H1 (cell line): ENCODE results near the gene LLGL2. TPM values are rescaled to one million over a fixed set of nuclear protein-coding genes. Genes with fewer than 3 reads are reported as not detected.
A peak's percentile ranks its signal among the peaks of the same experiment; 100 is the strongest.

Source experiments
- CTCF ChIA-PET: fragments of 300-600 bp; sonication (Branson Sonifier 250); formaldehyde crosslinking; loops from one replicate; lab custom pipeline; 2021; ENCODE audit not compliant: partially characterized antibody; lab: Charles Lee
- POLR2A ChIA-PET: fragments of 300-600 bp; sonication (Branson Sonifier 250); formaldehyde crosslinking; loops from one replicate; lab custom pipeline; 2021; ENCODE audit warnings: inconsistent platforms; ENCODE audit not compliant: partially characterized antibody; lab: Charles Lee
- DNase-seq, 2 experiments: peaks; one replicate each; pipeline versions ENCODE4 v3.0.0 to v3.0.0-alpha.2; 2010 to 2022; ENCODE audit warnings: low spot score in 2 of 2, low read depth in 1 of 2, mixed read lengths in 1 of 2
- FAIRE-seq: peaks from 2 replicates; lab custom pipeline; 2011; peaks lifted over from hg19 to GRCh38; lab: Jason Lieb, UNC
- H2AFZ ChIP-seq: 2 replicates; pipeline ENCODE4 v1.8.1; 2012; ENCODE audit warnings: low read length, inconsistent platforms
- H2AK5ac ChIP-seq: 2 replicates; pipeline ENCODE4 v1.6.1; 2013; ENCODE audit warnings: low read depth, low read length
- H2BK120ac ChIP-seq: replicated peaks from 2 replicates; pipeline ENCODE3; 2013; ENCODE audit warnings: low read depth, low read length, inconsistent platforms
- H2BK12ac ChIP-seq: 2 replicates; pipeline ENCODE4 v1.6.1; 2013; ENCODE audit warnings: low read depth, low read length
- H2BK15ac ChIP-seq: 2 replicates; pipeline ENCODE4 v1.6.1; 2013; ENCODE audit warnings: low read length
- H2BK20ac ChIP-seq: 2 replicates; pipeline ENCODE4 v1.6.1; 2013; ENCODE audit warnings: low read length
- H2BK5ac ChIP-seq: 2 replicates; pipeline ENCODE4 v1.6.1; 2013; ENCODE audit warnings: low read depth, low read length
- H3K14ac ChIP-seq: 2 replicates; pipeline ENCODE4 v1.6.1; 2013; ENCODE audit warnings: inconsistent platforms; ENCODE audit not compliant: insufficient read length
- H3K18ac ChIP-seq: 2 replicates; pipeline ENCODE4 v1.6.1; 2013; ENCODE audit warnings: low read length; ENCODE audit errors: extremely low read depth
- H3K23ac ChIP-seq: 2 replicates; pipeline ENCODE4 v1.6.1; 2013; ENCODE audit warnings: inconsistent platforms; ENCODE audit not compliant: insufficient read length
- H3K23me2 ChIP-seq: 2 replicates; pipeline ENCODE4 v1.6.1; 2013; ENCODE audit warnings: low read depth, low read length
- H3K27ac ChIP-seq: 2 replicates; pipeline ENCODE4 v1.6.1; 2011; ENCODE audit warnings: low read depth, low read length, inconsistent platforms
- H3K27me3 ChIP-seq, 4 experiments: replicated peaks in 1 of 4; 1 replicate in 1 of 4; 2 replicates in 3 of 4; pipeline versions ENCODE4 v1.6.1 to v1.8.1; 2011 to 2013; ENCODE audit warnings: low read length in 3 of 4, mild to moderate bottlenecking in 3 of 4, inconsistent platforms in 2 of 4, mixed read lengths in 2 of 4, moderate library complexity in 1 of 4; ENCODE audit not compliant: control insufficient read depth in 3 of 4, insufficient read depth in 3 of 4; ENCODE audit errors: extremely low read depth in 1 of 4
- H3K36me3 ChIP-seq, 4 experiments: 2 replicates each; pipeline versions ENCODE4 v1.6.1 to v1.8.1; 2011 to 2013; ENCODE audit warnings: mild to moderate bottlenecking in 4 of 4, low read length in 3 of 4, moderate library complexity in 2 of 4, control low read depth in 1 of 4, inconsistent platforms in 1 of 4; ENCODE audit not compliant: insufficient read depth in 4 of 4, control insufficient read depth in 2 of 4
- H3K4ac ChIP-seq: replicated peaks from 2 replicates; pipeline ENCODE3; 2013; ENCODE audit warnings: low read length, low read depth, mixed read lengths, inconsistent platforms; ENCODE audit not compliant: insufficient read length
- H3K4me1 ChIP-seq, 4 experiments: replicated peaks in 1 of 4; 1 replicate in 1 of 4; 2 replicates in 3 of 4; pipeline versions ENCODE4 v1.6.1 to v1.8.1; 2011 to 2013; ENCODE audit warnings: low read length in 3 of 4, inconsistent platforms in 2 of 4, mixed read lengths in 1 of 4; ENCODE audit not compliant: insufficient read depth in 4 of 4, control insufficient read depth in 3 of 4
- H3K4me2 ChIP-seq, 2 experiments: 2 replicates each; pipeline versions ENCODE4 v1.6.1 to v1.8.1; 2011 to 2013; ENCODE audit warnings: low read depth in 2 of 2, low read length in 2 of 2, control low read depth in 1 of 2, inconsistent platforms in 1 of 2, mild to moderate bottlenecking in 1 of 2; ENCODE audit not compliant: insufficient read depth in 1 of 2
- H3K4me3 ChIP-seq, 4 experiments: fragments of 200-600, 300-600 bp in 1 of 4; sonication (generic), shearing (Covaris generic), sonication (Bioruptor Twin) in 1 of 4; 2 replicates each; pipeline versions ENCODE4 v1.5.1 to v1.8.1; 2011 to 2016; ENCODE audit warnings: low read length in 4 of 4, low read depth in 3 of 4, control low read depth in 2 of 4, inconsistent platforms in 2 of 4, mild to moderate bottlenecking in 2 of 4, mixed read lengths in 1 of 4, moderate library complexity in 1 of 4; ENCODE audit not compliant: insufficient read depth in 2 of 4; ENCODE audit errors: extremely low read depth in 1 of 4
- H3K56ac ChIP-seq: replicated peaks from 2 replicates; pipeline ENCODE3; 2013; ENCODE audit warnings: low read depth, mild to moderate bottlenecking, mixed read lengths, low read length, inconsistent platforms; ENCODE audit not compliant: insufficient read length
- H3K79me1 ChIP-seq: 2 replicates; pipeline ENCODE4 v1.6.1; 2013; ENCODE audit warnings: low read depth, low read length, control low read depth
- H3K79me2 ChIP-seq, 2 experiments: 2 replicates each; pipeline versions ENCODE4 v1.6.1 to v1.8.1; 2012 to 2013; ENCODE audit warnings: low read length in 2 of 2, mild to moderate bottlenecking in 2 of 2, inconsistent platforms in 1 of 2; ENCODE audit not compliant: insufficient read depth in 2 of 2, control insufficient read depth in 1 of 2
- H3K9ac ChIP-seq, 4 experiments: replicated peaks in 1 of 4; 1 replicate in 1 of 4; 2 replicates in 3 of 4; pipeline versions ENCODE4 v1.6.1 to v1.8.1; 2011 to 2013; ENCODE audit warnings: low read depth in 3 of 4, low read length in 3 of 4, control low read depth in 2 of 4, mild to moderate bottlenecking in 2 of 4, moderate library complexity in 2 of 4, inconsistent platforms in 1 of 4; ENCODE audit errors: extremely low read depth in 1 of 4
- H3K9me3 ChIP-seq, 2 experiments: 2 replicates each; pipeline versions ENCODE4 v1.6.1 to v1.8.1; 2012 to 2013; ENCODE audit warnings: mild to moderate bottlenecking in 2 of 2, moderate library complexity in 2 of 2, control low read depth in 1 of 2, inconsistent platforms in 1 of 2, low read depth in 1 of 2, low read length in 1 of 2, mixed read lengths in 1 of 2; ENCODE audit not compliant: insufficient read depth in 2 of 2
- H4K20me1 ChIP-seq, 2 experiments: replicated peaks in 1 of 2; 2 replicates each; pipeline versions ENCODE3 to v1.8.1; 2011 to 2013; ENCODE audit warnings: inconsistent platforms in 2 of 2, low read length in 2 of 2, mild to moderate bottlenecking in 1 of 2; ENCODE audit not compliant: insufficient read depth in 2 of 2, control insufficient read depth in 1 of 2
- H4K5ac ChIP-seq: 2 replicates; pipeline ENCODE4 v1.6.1; 2013; ENCODE audit warnings: low read length, low read depth, mixed read lengths, inconsistent platforms; ENCODE audit not compliant: insufficient read length
- H4K8ac ChIP-seq: 2 replicates; pipeline ENCODE4 v1.8.0; 2013; ENCODE audit warnings: mild to moderate bottlenecking, moderate library complexity, low read length, inconsistent platforms; ENCODE audit not compliant: insufficient read depth; ENCODE audit errors: extremely low read depth
- H4K91ac ChIP-seq: replicated peaks from 2 replicates; pipeline ENCODE3; 2013; ENCODE audit warnings: low read length, mixed read lengths, inconsistent platforms; ENCODE audit not compliant: insufficient read length
- POLR2A ChIP-seq, 2 experiments: IDR thresholded peaks; 1 replicate in 1 of 2; 2 replicates in 1 of 2; pipeline ENCODE4 v1.6.1; 2011; ENCODE audit warnings: low read depth in 2 of 2, low read length in 2 of 2, mild to moderate bottlenecking in 2 of 2; ENCODE audit errors: control extremely low read depth in 1 of 2
- SAP30 ChIP-seq: fragments of 300-600 bp; sonication (generic); IDR thresholded peaks from 2 replicates; pipeline ENCODE4 v1.7.1; 2012; ENCODE audit warnings: low read length, moderate library complexity, mild to moderate bottlenecking, inconsistent platforms; ENCODE audit not compliant: insufficient read depth, insufficient replicate concordance
- SP1 ChIP-seq: IDR thresholded peaks from 2 replicates; pipeline ENCODE4 v1.6.1; 2011; ENCODE audit warnings: low read depth, low read length
- TAF1 ChIP-seq: IDR thresholded peaks from 2 replicates; pipeline ENCODE4 v1.6.1; 2011; ENCODE audit warnings: mild to moderate bottlenecking, low read depth, low read length
- TBP ChIP-seq: IDR thresholded peaks from 2 replicates; pipeline ENCODE4 v1.6.1; 2011; ENCODE audit warnings: low read depth, low read length, improper control_type of control experiment
- YY1 ChIP-seq: IDR thresholded peaks from 2 replicates; pipeline ENCODE4 v1.6.1; 2011; ENCODE audit warnings: low read depth, mild to moderate bottlenecking, low read length
- WGBS, 2 experiments: shearing (Covaris generic) in 1 of 2; methylation state at CpG; one replicate each; pipeline versions ENCODE4 v1.1.6 to v1.1.7; 2013 to 2015; ENCODE audit warnings: low lambda C conversion rate in 2 of 2, mixed read lengths in 2 of 2, inconsistent platforms in 1 of 2, low coverage in 1 of 2, missing lambda C conversion rate in 1 of 2; ENCODE audit not compliant: insufficient replicate concordance in 2 of 2, insufficient coverage in 1 of 2, insufficient read length in 1 of 2; ENCODE audit errors: extremely low coverage in 1 of 2, missing lambda C conversion rate in 1 of 2; 5-methylcytosine and 5-hydroxymethylcytosine counted together
- polyA plus RNA-seq, 7 experiments: library from polyadenylated mRNA; depleted of rRNA in 3 of 7; stranded (reverse) in 5 of 7; unstranded in 2 of 7; fragments of >200 nt in 5 of 7; fragments of 200-250 nt in 2 of 7; gene quantifications; 1 replicate in 5 of 7; 2 replicates in 1 of 7; 4 replicates in 1 of 7; pipeline versions ENCODE4 v1.2.1 to v1.2.3, GENCODE V29; 2011 to 2013; ENCODE audit warnings: missing spikeins in 2 of 7, mixed read lengths in 2 of 7
- total RNA-seq: library from RNA; stranded (reverse); fragmentation: NEBNext Ultra II Directional; extraction: Animal tissue kit (Norgen Biotek cat#: 25700); gene quantifications from 2 replicates; pipeline ENCODE4 v1.2.1, GENCODE V29; 2021
- TF ChIP-seq, protein P1 (sequence below): IDR thresholded peaks from 2 replicates; pipeline ENCODE4 v1.6.1; 2011; ENCODE audit warnings: low read length, improper control_type of control experiment
- TF ChIP-seq, protein P2 (sequence below): IDR thresholded peaks from 2 replicates; pipeline ENCODE4 v1.6.1; 2012; ENCODE audit warnings: inconsistent platforms

LLGL2 gene
- total and polyA plus RNA-seq, 2 of the 8 experiments (the other 6 are each of a cell fraction or from before 2014, with no cell fraction given), result 64.5 to 77.1 TPM

DNA sequence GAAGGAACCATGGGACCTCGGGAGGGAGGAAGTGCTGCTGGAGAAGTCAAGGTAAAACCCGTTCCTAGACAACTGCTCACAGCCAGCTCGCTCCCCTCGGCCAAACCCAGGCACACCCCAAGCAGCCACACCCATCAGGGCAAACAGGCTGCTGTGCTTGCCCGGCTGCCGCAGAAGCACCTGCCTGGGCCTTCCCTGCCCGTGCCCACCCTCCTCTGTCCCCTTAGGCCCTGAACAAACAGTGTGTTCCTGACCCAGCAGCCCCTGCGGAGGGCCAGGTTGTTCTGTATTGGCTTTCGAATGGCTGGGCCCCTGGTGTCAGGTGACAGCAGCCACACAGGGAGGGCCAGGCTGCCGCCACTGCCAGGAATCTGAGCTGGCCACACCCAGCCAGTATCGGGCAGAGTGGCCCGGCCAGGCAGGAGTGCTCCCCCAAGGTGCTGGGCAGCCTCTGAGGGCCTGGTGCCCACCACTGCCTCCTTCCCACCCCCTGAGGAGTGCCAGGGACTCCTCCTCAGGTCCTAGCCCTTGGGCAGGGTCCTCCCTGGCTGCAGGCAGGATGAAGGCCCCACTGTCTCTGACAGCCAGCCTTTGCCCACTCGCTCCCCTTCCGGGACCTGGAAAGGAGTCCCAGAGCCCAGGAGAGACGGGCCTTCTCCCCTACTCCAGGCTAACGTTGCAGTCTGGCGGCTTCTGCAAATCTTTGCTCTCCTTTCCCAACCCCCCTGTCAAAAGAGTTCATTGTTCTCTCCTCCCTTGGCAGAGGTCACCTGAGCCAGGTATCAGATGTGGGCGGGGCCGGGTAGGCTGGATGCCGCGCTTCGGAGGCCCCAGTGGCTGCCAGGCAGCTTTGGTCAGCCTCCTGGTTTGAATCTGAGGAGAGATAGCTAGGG lies 24.0 kb downstream of the LLGL2 start:
- peak overlapping the region; percentile 48 to 87 for H3K4me2 ChIP-seq
- ChIA-PET POLR2A (interaction anchor here (0.6 to 2.9 kb wide), 5 partner anchors 24 to 33 kb away, joined by 3 to 19 read pairs (median 3); partner anchors contain the start of genes LLGL2 and TSEN54), CTCF (interaction anchor here (0.9 to 2.6 kb wide), 9 partner anchors 10 to 444 kb away, joined by 3 to 7 read pairs (median 4); partner anchors contain the start of genes SMIM5 and TSEN54)
- peak overlapping the region; percentile 99; the same call in 1 of the 2 replicates for H2BK5ac ChIP-seq
- WGBS, 2 experiments, result 10% methylated on average over 16 of the region's 22 CpGs; no CpG with 5 or more reads in 1 of the 2 experiments
- peaks cover 10 to 22% (median 15%) of the 10 kb centered on the region in 4 experiments for H3K4me1 ChIP-seq
- peak overlapping the region; percentile 47 for H2BK120ac ChIP-seq
- H4K8ac ChIP-seq, result peak overlapping the region; percentile 76
- peak overlapping the region; percentile 94; the same call in 1 of the 2 replicates for H2BK12ac ChIP-seq
- no peaks in the 10 kb centered on the region for H3K9me3 ChIP-seq
- DNase-seq (peak in 1 of 2 experiments; percentile 86), FAIRE-seq (peak; percentile 28)
- 0 out of 2 replicates have a peak overlapping the region, but pooled peaks have one; percentile 55 for H2BK20ac ChIP-seq
- H3K23ac ChIP-seq, result no peak overlapping the region
- H3K56ac ChIP-seq, result no peak overlapping the region
- no peaks in the 10 kb centered on the region for H3K79me2 ChIP-seq
- no peaks in the 10 kb centered on the region for H3K36me3 ChIP-seq
- H3K14ac ChIP-seq, result no peak overlapping the region
- peaks cover 1% of the 10 kb centered on the region; the same call in 1 of the 2 replicates for H3K23me2 ChIP-seq
- no peaks in the 10 kb centered on the region for H4K20me1 ChIP-seq
- H3K4ac ChIP-seq, result peak overlapping the region; percentile 75
- no peaks in the 10 kb centered on the region for H3K27me3 ChIP-seq
- H2AK5ac ChIP-seq, result peak overlapping the region; percentile 54; the same call in 1 of the 2 replicates
- H4K5ac ChIP-seq, result peak overlapping the region; percentile 70
- H3K18ac ChIP-seq, result peak overlapping the region; percentile 95
- peak overlapping the region in 2 of 4 experiments; percentile 43 to 56; a peak in 4 of 7 replicates for H3K9ac ChIP-seq
- peak overlapping the region; percentile 95; the same call in 1 of the 2 replicates for H2BK15ac ChIP-seq
- peak overlapping the region; percentile 85 for H4K91ac ChIP-seq
- peak overlapping the region; percentile 11 to 60 (median 42); a peak in 7 of 8 replicates for H3K4me3 ChIP-seq
- H3K27ac ChIP-seq, result peak overlapping the region; percentile 87
- no peaks in the 10 kb centered on the region for H3K79me1 ChIP-seq
- no peak overlapping the region for H2AFZ ChIP-seq
- TF ChIP-seq, protein P1, sequence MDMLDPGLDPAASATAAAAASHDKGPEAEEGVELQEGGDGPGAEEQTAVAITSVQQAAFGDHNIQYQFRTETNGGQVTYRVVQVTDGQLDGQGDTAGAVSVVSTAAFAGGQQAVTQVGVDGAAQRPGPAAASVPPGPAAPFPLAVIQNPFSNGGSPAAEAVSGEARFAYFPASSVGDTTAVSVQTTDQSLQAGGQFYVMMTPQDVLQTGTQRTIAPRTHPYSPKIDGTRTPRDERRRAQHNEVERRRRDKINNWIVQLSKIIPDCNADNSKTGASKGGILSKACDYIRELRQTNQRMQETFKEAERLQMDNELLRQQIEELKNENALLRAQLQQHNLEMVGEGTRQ, result peak; percentile 49; the same call in 1 of the 2 replicates
- TF ChIP-seq TAF1, result peak; percentile 36; the same call in 1 of the 2 replicates
- TF ChIP-seq, protein P2, sequence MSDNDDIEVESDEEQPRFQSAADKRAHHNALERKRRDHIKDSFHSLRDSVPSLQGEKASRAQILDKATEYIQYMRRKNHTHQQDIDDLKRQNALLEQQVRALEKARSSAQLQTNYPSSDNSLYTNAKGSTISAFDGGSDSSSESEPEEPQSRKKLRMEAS, result peak; percentile 44
- TF ChIP-seq SAP30, result no peak
- TF ChIP-seq SP1, result peak; percentile 16; the same call in 1 of the 2 replicates
- TF ChIP-seq POLR2A (IDR thresholded peaks at IDR 0.05; ENCODE audit: control extremely low read depth in 1 of 2, low read depth in 2 of 2, low read length in 2 of 2), result no peak
- peak; percentile 24; the same call in 1 of the 2 replicates for TF ChIP-seq TBP
- TF ChIP-seq YY1, result no peak
